Liver (tissue), 9 donors: ENCODE data around the gene TLE5. TPM values are rescaled to one million over a fixed set of nuclear protein-coding genes. Genes with fewer than 3 reads are reported as not detected.

Source experiments
- DNase-seq: peaks from one replicate; pipeline ENCODE4 v3.0.0-alpha.2; 2017; ENCODE audit warnings: low spot score
- H3K27ac ChIP-seq, 2 donors: one replicate each; pipeline ENCODE4 v1.7.0; 2013; ENCODE audit warnings: inconsistent platforms in 2 of 2, low read length in 2 of 2, control low read depth in 1 of 2, low read depth in 1 of 2, mild to moderate bottlenecking in 1 of 2
- H3K27me3 ChIP-seq, 4 donors: one replicate each; pipeline versions ENCODE4 v1.6.1 to v1.7.0; 2013; ENCODE audit warnings: low read length in 3 of 4, inconsistent platforms in 1 of 4, mild to moderate bottlenecking in 1 of 4, moderate library complexity in 1 of 4; ENCODE audit not compliant: control insufficient read depth in 4 of 4, insufficient read depth in 4 of 4
- H3K36me3 ChIP-seq, 4 donors: one replicate each; pipeline versions ENCODE4 v1.6.1 to v1.7.0; 2013; ENCODE audit warnings: low read length in 3 of 4, mild to moderate bottlenecking in 3 of 4, low read depth in 1 of 4, moderate library complexity in 1 of 4; ENCODE audit not compliant: control insufficient read depth in 4 of 4, insufficient read depth in 3 of 4
- H3K4me1 ChIP-seq, 4 donors: one replicate each; pipeline versions ENCODE4 v1.6.1 to v1.7.0; 2013; ENCODE audit warnings: low read length in 3 of 4, mild to moderate bottlenecking in 3 of 4, moderate library complexity in 1 of 4; ENCODE audit not compliant: control insufficient read depth in 4 of 4, insufficient read depth in 4 of 4
- H3K4me3 ChIP-seq, 3 donors: one replicate each; pipeline versions ENCODE4 v1.6.1 to v1.7.0; 2013; ENCODE audit warnings: low read length in 3 of 3, control low read depth in 1 of 3, low read depth in 1 of 3, mild to moderate bottlenecking in 1 of 3
- H3K9ac ChIP-seq, 2 donors: one replicate each; pipeline ENCODE4 v1.7.0; 2013; ENCODE audit warnings: low read length in 2 of 2, mild to moderate bottlenecking in 2 of 2, moderate library complexity in 2 of 2, control low read depth in 1 of 2, low read depth in 1 of 2
- H3K9me3 ChIP-seq, 4 donors: one replicate each; pipeline versions ENCODE4 v1.6.1 to v1.7.0; 2013; ENCODE audit warnings: low read length in 3 of 4; ENCODE audit not compliant: control insufficient read depth in 4 of 4
- FOXA1 ChIP-seq: IDR thresholded peaks from 2 replicates; pipeline ENCODE4 v1.6.1; 2016; ENCODE audit warnings: antibody characterized with exemption
- GABPA ChIP-seq, 2 donors: IDR thresholded peaks in 1 of 2; conservative IDR thresholded peaks in 1 of 2; 2 replicates each; pipeline ENCODE4 v1.6.1; 2016; ENCODE audit warnings: antibody characterized with exemption in 2 of 2, mild to moderate bottlenecking in 1 of 2, moderate library complexity in 1 of 2
- RXRA ChIP-seq, 2 donors: IDR thresholded peaks; 2 replicates each; pipeline ENCODE4 v1.6.1; 2017 to 2018; ENCODE audit warnings: antibody characterized with exemption in 2 of 2, mild to moderate bottlenecking in 1 of 2
- WGBS: extraction: QIAGEN DNeasy Blood & Tissue Kit; methylation state at CpG from one replicate; pipeline ENCODE4 v1.1.7; 2013; 5-methylcytosine and 5-hydroxymethylcytosine counted together
- polyA plus RNA-seq, 2 donors: library from polyadenylated mRNA; stranded (reverse) in 1 of 2; unstranded in 1 of 2; fragments of 200-250 nt in 1 of 2; fragments of >200 nt in 1 of 2; fragmentation: Nextera tagmentation in 1 of 2; extraction: Ambion mirVana in 1 of 2; gene quantifications; one replicate each; pipeline versions ENCODE4 v1.2.1 to v1.2.3, GENCODE V29; 2013 to 2015
- total RNA-seq, 2 donors: library from RNA; depleted of rRNA; stranded (reverse); fragments of >200 nt; gene quantifications; one replicate each; pipeline ENCODE4 v1.2.3, GENCODE V29; 2014
- TF ChIP-seq, protein P1 (sequence below): IDR thresholded peaks from 2 replicates; pipeline ENCODE4 v1.6.1; 2016; ENCODE audit warnings: antibody characterized with exemption, mild to moderate bottlenecking
- TF ChIP-seq, protein P2 (sequence below): IDR thresholded peaks from 2 replicates; pipeline ENCODE4 v1.6.1; 2016; ENCODE audit warnings: antibody characterized with exemption
- TF ChIP-seq, protein P3 (sequence below): IDR thresholded peaks from 2 replicates; pipeline ENCODE4 v1.6.1; 2016; ENCODE audit warnings: antibody characterized with exemption
- donor health status: healthy.
- donor health status: healthy.
- donor health status: healthy.
- donor health status: healthy.
- donor health status: healthy.

TLE5 gene
- total and polyA plus RNA-seq, 4 donors: 47.2 to 166 (median 54.9) TPM

DNA sequence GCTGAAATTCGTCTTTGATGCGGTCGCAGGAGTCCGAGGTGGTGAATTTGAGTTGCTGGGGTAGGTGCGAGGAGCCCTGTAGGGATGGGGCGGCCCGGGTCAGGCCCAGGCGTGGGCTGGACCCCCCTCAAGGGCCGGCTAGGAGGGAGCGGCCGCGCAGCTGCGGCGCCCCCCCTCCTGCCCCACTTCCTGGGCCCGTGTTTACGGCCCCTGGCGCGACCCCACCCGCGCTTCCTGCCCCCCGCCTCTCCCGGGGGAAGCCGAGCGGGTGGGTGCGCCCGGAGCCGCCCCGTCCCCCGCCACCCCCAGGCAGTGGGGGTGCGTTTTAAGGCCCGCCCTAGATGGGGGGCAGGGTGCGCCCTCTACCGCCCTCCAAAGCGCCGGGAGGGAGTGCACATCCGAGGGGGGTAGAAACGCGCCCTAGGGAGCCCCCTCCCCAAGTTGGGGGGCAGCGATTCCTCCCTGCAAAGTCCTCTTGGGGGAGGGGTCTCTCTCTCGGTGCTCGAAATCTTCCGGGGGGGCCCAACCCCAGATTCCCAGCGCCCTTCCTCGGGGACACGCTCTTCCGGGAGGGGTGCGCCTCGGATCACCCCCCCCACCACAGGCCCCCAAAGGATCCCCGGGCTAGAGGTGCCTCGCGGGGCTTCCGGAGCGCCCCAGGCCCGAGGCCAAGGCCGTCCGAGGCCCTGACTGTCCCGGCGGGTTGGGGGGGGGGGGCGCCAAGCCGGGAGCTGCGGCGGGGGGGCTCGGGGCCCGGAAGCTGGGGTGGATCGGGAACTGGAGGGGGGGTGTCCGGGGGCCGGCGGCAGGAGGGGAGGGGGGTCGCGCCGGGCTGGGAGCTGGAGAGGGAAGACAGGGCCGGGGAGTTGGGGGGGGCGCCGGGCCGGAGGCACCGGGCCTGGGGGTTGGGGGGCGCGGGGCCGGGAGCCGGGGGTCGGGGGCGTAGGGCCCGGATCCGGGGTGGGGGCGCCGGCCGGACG is 823 bp downstream of the TLE5 start:
- WGBS: 11% methylated on average over 88 of the region's 88 CpGs

DNA sequence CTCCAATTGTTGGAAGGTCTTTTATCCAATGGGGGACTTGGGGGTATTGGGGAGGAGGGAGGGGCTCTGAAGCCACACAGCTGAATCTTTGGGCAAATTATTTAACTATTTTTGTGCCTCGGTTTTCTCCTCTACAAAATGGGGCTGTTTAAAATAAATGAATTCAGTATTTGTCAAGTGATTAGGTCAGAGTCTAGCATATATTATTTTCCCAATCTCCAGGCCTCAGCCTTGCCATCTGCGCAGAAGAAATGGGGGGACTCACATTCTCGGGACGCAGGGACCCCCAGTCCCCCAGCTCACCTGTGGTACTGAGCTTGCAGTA is 1.5 kb downstream of the TLE5 start:
- peaks cover 0 to 13% (median 9%) of the 10 kb centered on the region in 4 donors for H3K36me3 ChIP-seq
- H3K4me3 ChIP-seq: peak overlapping the region in 2 of 3 donors; percentile 80 to 92
- H3K9ac ChIP-seq: peak overlapping the region in 1 of 2 donors; percentile 28
- peaks cover 9 to 40% (median 26%) of the 10 kb centered on the region in 4 donors for H3K4me1 ChIP-seq
- H3K27ac ChIP-seq: peak overlapping the region; percentile 88 to 90
- H3K9me3 ChIP-seq: no peaks in the 10 kb centered on the region
- DNase-seq: no peak
- WGBS: 49% methylated on average over 4 of the region's 4 CpGs
- no peaks in the 10 kb centered on the region for H3K27me3 ChIP-seq
- TF ChIP-seq, protein P1, sequence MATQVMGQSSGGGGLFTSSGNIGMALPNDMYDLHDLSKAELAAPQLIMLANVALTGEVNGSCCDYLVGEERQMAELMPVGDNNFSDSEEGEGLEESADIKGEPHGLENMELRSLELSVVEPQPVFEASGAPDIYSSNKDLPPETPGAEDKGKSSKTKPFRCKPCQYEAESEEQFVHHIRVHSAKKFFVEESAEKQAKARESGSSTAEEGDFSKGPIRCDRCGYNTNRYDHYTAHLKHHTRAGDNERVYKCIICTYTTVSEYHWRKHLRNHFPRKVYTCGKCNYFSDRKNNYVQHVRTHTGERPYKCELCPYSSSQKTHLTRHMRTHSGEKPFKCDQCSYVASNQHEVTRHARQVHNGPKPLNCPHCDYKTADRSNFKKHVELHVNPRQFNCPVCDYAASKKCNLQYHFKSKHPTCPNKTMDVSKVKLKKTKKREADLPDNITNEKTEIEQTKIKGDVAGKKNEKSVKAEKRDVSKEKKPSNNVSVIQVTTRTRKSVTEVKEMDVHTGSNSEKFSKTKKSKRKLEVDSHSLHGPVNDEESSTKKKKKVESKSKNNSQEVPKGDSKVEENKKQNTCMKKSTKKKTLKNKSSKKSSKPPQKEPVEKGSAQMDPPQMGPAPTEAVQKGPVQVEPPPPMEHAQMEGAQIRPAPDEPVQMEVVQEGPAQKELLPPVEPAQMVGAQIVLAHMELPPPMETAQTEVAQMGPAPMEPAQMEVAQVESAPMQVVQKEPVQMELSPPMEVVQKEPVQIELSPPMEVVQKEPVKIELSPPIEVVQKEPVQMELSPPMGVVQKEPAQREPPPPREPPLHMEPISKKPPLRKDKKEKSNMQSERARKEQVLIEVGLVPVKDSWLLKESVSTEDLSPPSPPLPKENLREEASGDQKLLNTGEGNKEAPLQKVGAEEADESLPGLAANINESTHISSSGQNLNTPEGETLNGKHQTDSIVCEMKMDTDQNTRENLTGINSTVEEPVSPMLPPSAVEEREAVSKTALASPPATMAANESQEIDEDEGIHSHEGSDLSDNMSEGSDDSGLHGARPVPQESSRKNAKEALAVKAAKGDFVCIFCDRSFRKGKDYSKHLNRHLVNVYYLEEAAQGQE: no peak
- TF ChIP-seq RXRA (IDR thresholded peaks at IDR 0.05): no peak
- TF ChIP-seq FOXA1: no peak

More for the DNA sequence above, 823 bp downstream of the TLE5 start:
- H3K9ac ChIP-seq: peak overlapping the region in 1 of 2 donors; percentile 53
- TF ChIP-seq, protein P2, sequence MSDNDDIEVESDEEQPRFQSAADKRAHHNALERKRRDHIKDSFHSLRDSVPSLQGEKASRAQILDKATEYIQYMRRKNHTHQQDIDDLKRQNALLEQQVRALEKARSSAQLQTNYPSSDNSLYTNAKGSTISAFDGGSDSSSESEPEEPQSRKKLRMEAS: no peak
- TF ChIP-seq GABPA (IDR thresholded peaks at IDR 0.05 in 1 of 2, conservative IDR thresholded peaks at IDR 0.05 in 1 of 2): peak in 1 of 2 donors; percentile 9
- peaks cover 9 to 38% (median 26%) of the 10 kb centered on the region in 4 donors for H3K4me1 ChIP-seq
- H3K36me3 ChIP-seq: peaks cover 0 to 13% (median 9%) of the 10 kb centered on the region in 4 donors
- H3K9me3 ChIP-seq: no peaks in the 10 kb centered on the region
- peak overlapping the region; percentile 88 to 90 for H3K27ac ChIP-seq
- DNase-seq: peak; percentile 56
- H3K4me3 ChIP-seq: peak overlapping the region; percentile 41 to 92 (median 80)
- H3K27me3 ChIP-seq: no peaks in the 10 kb centered on the region

DNA sequence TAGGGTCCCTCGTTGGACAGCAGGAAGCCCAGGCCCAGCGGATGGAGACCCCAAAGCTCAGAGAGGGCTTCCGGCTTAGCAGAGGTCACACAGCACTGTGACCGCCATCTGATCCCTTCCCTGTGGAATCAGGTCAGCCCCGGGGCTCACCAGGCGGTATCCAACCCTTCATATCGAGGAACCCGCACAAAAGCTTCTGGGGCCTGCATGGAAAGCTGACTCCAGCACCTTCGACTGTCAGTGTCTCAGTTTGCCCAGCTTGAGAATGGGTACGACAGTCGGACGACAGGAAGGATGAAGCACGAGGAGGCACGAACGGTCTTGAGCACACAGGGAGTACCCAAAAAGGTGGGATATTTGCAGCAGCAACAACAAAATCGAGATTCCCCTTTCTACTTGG is 2.6 kb downstream of the TLE5 start:
- no peak for DNase-seq
- Histone ChIP-seq H3K4me3 (no peak overlapping the region), H3K9ac (no peak overlapping the region), H3K27me3 (no peaks in the 10 kb centered on the region), H3K27ac (no peak overlapping the region), H3K4me1 (peaks cover 9 to 40% (median 24%) of the 10 kb centered on the region in 4 donors), H3K36me3 (peaks cover 7 to 24% (median 11%) of the 10 kb centered on the region in 4 donors), H3K9me3 (no peaks in the 10 kb centered on the region)
- 90% methylated on average over 16 of the region's 16 CpGs for WGBS
- TF ChIP-seq, protein P3, sequence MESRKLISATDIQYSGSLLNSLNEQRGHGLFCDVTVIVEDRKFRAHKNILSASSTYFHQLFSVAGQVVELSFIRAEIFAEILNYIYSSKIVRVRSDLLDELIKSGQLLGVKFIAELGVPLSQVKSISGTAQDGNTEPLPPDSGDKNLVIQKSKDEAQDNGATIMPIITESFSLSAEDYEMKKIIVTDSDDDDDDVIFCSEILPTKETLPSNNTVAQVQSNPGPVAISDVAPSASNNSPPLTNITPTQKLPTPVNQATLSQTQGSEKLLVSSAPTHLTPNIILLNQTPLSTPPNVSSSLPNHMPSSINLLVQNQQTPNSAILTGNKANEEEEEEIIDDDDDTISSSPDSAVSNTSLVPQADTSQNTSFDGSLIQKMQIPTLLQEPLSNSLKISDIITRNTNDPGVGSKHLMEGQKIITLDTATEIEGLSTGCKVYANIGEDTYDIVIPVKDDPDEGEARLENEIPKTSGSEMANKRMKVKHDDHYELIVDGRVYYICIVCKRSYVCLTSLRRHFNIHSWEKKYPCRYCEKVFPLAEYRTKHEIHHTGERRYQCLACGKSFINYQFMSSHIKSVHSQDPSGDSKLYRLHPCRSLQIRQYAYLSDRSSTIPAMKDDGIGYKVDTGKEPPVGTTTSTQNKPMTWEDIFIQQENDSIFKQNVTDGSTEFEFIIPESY: no peak
